ENCODE data around the gene PHLDB1.

DNA sequence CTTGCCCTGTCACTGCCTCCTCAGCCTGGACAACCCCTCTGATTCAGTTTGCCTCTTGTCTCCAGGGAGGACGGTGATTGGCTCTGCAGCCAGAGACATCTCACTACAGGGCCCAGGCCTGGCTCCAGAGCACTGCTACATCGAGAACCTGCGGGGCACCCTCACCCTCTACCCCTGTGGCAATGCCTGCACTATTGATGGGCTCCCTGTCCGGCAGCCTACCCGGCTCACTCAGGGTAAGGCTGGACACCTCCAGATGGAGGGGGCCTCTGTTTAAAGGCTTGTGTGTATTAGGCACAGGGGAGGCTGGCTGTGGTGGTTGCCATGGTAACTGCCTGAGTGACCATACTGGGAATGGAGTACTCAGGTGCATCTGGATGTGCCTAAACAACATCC, 8.6 kb downstream of the PHLDB1 start:
- TF ChIP-seq CTCF (optimal IDR thresholded peaks at IDR 0.05 in 1 of 3, IDR thresholded peaks at IDR 0.05 in 1 of 3, conservative IDR thresholded peaks at IDR 0.05 in 1 of 3; ENCODE audit: extremely low read depth in 1 of 3, insufficient read depth in 2 of 3, low read length in 3 of 3) (no peak), EZH2 (IDR thresholded peaks at IDR 0.05; ENCODE audit: low read length) (no peak)

Data from keratinocyte (primary cell).